IMR-90 (cell line): Measurements from ENCODE around the gene PPM1L. TPM values are rescaled to one million over a fixed set of nuclear protein-coding genes. Genes with fewer than 3 reads are reported as not detected.

Experiments
- ATAC-seq: fragments of 200-7000 bp; cut with Tn5 transposase; 2 replicates; pipeline ENCODE4 v1.9.1; 2020; ENCODE audit warnings: low read depth, mild to moderate bottlenecking, moderate library complexity
- BruUV-seq: library from RNA; stranded (reverse); fragments of 400-500 nt; replicated peaks from 2 replicates; lab custom pipeline; 2021; lab: Mats Ljungman, UMichigan
- CTCF ChIA-PET: fragments of 300-600 bp; formaldehyde crosslinking; extraction: SDS; loops from one replicate; lab custom pipeline; 2021; ENCODE audit warnings: antibody characterized with exemption; lab: Yijun Ruan, JAX
- POLR2A ChIA-PET: fragments of 300-600 bp; sonication (Branson Sonifier 250); formaldehyde crosslinking; loops from one replicate; lab custom pipeline; 2022; ENCODE audit warnings: antibody characterized with exemption; ENCODE audit not compliant: unreplicated experiment; lab: Charles Lee
- DNase-seq: peaks from one replicate; pipeline ENCODE4 v3.0.0; 2013
- H2AFZ ChIP-seq: replicated peaks from 2 replicates; pipeline ENCODE3; 2013; ENCODE audit warnings: low read length, mild to moderate bottlenecking; ENCODE audit not compliant: poor library complexity
- H2AK5ac ChIP-seq: 2 replicates; pipeline ENCODE4 v1.6.1; 2013; ENCODE audit warnings: low read depth, low read length, inconsistent platforms
- H2AK9ac ChIP-seq: replicated peaks from 2 replicates; pipeline ENCODE3; 2013; ENCODE audit warnings: mild to moderate bottlenecking, low read depth, low read length, moderate library complexity; ENCODE audit not compliant: poor library complexity
- H2BK120ac ChIP-seq: 2 replicates; pipeline ENCODE4 v1.6.1; 2013; ENCODE audit warnings: low read depth, low read length, inconsistent platforms
- H2BK15ac ChIP-seq: 3 replicates; pipeline ENCODE4 v1.6.1; 2013; ENCODE audit warnings: low read depth, low read length, inconsistent platforms
- H2BK20ac ChIP-seq: 2 replicates; pipeline ENCODE4 v1.6.1; 2013; ENCODE audit warnings: low read depth, mild to moderate bottlenecking, inconsistent platforms, low read length, moderate library complexity
- H2BK5ac ChIP-seq: 2 replicates; pipeline ENCODE4 v1.6.1; 2013; ENCODE audit warnings: mild to moderate bottlenecking, low read depth, low read length, inconsistent platforms; ENCODE audit not compliant: poor library complexity, severe bottlenecking
- H3K14ac ChIP-seq: replicated peaks from 2 replicates; pipeline ENCODE4 v1.6.1; 2013; ENCODE audit warnings: low read depth, low read length, inconsistent platforms
- H3K18ac ChIP-seq: 2 replicates; pipeline ENCODE4 v1.6.1; 2013; ENCODE audit warnings: low read depth, low read length, control low read depth
- H3K23ac ChIP-seq: 2 replicates; pipeline ENCODE4 v1.6.1; 2013; ENCODE audit warnings: low read depth, low read length, inconsistent platforms
- H3K27ac ChIP-seq: 2 replicates; pipeline ENCODE4 v1.5.1; 2013; ENCODE audit warnings: mild to moderate bottlenecking, control low read depth, low read length; ENCODE audit not compliant: insufficient read depth
- H3K27me3 ChIP-seq: 2 replicates; pipeline ENCODE4 v1.6.1; 2013; ENCODE audit warnings: low read length; ENCODE audit not compliant: control insufficient read depth, insufficient read depth
- H3K36me3 ChIP-seq: 2 replicates; pipeline ENCODE4 v1.6.1; 2013; ENCODE audit warnings: low read length, mixed read lengths; ENCODE audit not compliant: control insufficient read depth, insufficient read depth
- H3K4ac ChIP-seq: 2 replicates; pipeline ENCODE4 v1.6.1; 2013; ENCODE audit warnings: low read depth, low read length, inconsistent platforms
- H3K4me1 ChIP-seq: 2 replicates; pipeline ENCODE4 v1.6.1; 2013; ENCODE audit warnings: low read length, mixed read lengths; ENCODE audit not compliant: control insufficient read depth, insufficient read depth
- H3K4me2 ChIP-seq: 2 replicates; pipeline ENCODE4 v1.6.1; 2013; ENCODE audit warnings: low read depth, mild to moderate bottlenecking, control low read depth, low read length, moderate library complexity
- H3K4me3 ChIP-seq: 2 replicates; pipeline ENCODE4 v1.5.1; 2013; ENCODE audit warnings: low read depth, mild to moderate bottlenecking, control low read depth, low read length, moderate library complexity; ENCODE audit not compliant: insufficient read depth
- H3K56ac ChIP-seq: 2 replicates; pipeline ENCODE4 v1.6.1; 2013; ENCODE audit warnings: low read length, inconsistent platforms; ENCODE audit not compliant: insufficient read depth; ENCODE audit errors: extremely low read depth
- H3K79me1 ChIP-seq, 2 experiments: 2 replicates each; pipeline ENCODE4 v1.6.1; 2013; ENCODE audit warnings: low read length in 2 of 2, inconsistent platforms in 1 of 2, low read depth in 1 of 2
- H3K9ac ChIP-seq: 2 replicates; pipeline ENCODE4 v1.6.1; 2013; ENCODE audit warnings: low read depth, low read length, control low read depth
- H3K9me1 ChIP-seq: 2 replicates; pipeline ENCODE4 v1.6.1; 2013; ENCODE audit warnings: low read length, inconsistent platforms; ENCODE audit not compliant: insufficient read depth
- H3K9me3 ChIP-seq: 2 replicates; pipeline ENCODE4 v1.6.1; 2013; ENCODE audit warnings: low read length; ENCODE audit not compliant: control insufficient read depth, insufficient read depth
- H4K20me1 ChIP-seq: 2 replicates; pipeline ENCODE4 v1.6.1; 2013; ENCODE audit warnings: low read length, inconsistent platforms; ENCODE audit not compliant: insufficient read depth
- H4K5ac ChIP-seq: 2 replicates; pipeline ENCODE4 v1.6.1; 2013; ENCODE audit warnings: mild to moderate bottlenecking, low read depth, low read length, control low read depth
- H4K8ac ChIP-seq, 2 experiments: 2 replicates each; pipeline ENCODE4 v1.6.1; 2013; ENCODE audit warnings: low read depth in 2 of 2, low read length in 2 of 2, control low read depth in 1 of 2, inconsistent platforms in 1 of 2
- H4K91ac ChIP-seq: 2 replicates; pipeline ENCODE4 v1.6.1; 2013; ENCODE audit warnings: low read depth, low read length, inconsistent platforms; ENCODE audit not compliant: insufficient read depth
- BHLHE40 ChIP-seq: fragments of 150-350 bp; IDR thresholded peaks from 2 replicates; pipeline ENCODE4 v1.6.1; 2016; ENCODE audit warnings: mild to moderate bottlenecking, low read depth, low read length
- CEBPB ChIP-seq: IDR thresholded peaks from 2 replicates; pipeline ENCODE4 v1.6.1; 2012; ENCODE audit warnings: low read depth, low read length, improper control_type of control experiment
- CHD1 ChIP-seq: IDR thresholded peaks from 2 replicates; pipeline ENCODE4 v1.6.1; 2012; ENCODE audit warnings: low read depth, low read length, improper control_type of control experiment
- CTCF ChIP-seq: conservative IDR thresholded peaks from 2 replicates; pipeline ENCODE4 v1.5.1; 2012; ENCODE audit warnings: mild to moderate bottlenecking, low read depth, low read length, improper control_type of control experiment
- ELK1 ChIP-seq: fragments of 150-350 bp; IDR thresholded peaks from 2 replicates; pipeline ENCODE4 v1.6.1; 2016; ENCODE audit warnings: low read depth, mild to moderate bottlenecking, low read length, moderate library complexity, borderline replicate concordance
- FOS ChIP-seq: fragments of 150-350 bp; IDR thresholded peaks from 2 replicates; pipeline ENCODE4 v1.6.1; 2016; ENCODE audit warnings: low read depth, low read length
- MAFK ChIP-seq: IDR thresholded peaks from 2 replicates; pipeline ENCODE4 v1.6.1; 2012; ENCODE audit warnings: low read depth, low read length, improper control_type of control experiment
- MAZ ChIP-seq: IDR thresholded peaks from 2 replicates; pipeline ENCODE4 v1.6.1; 2012; ENCODE audit warnings: low read depth, mild to moderate bottlenecking, low read length, improper control_type of control experiment, moderate library complexity, borderline replicate concordance
- MXI1 ChIP-seq: IDR thresholded peaks from 2 replicates; pipeline ENCODE4 v1.6.1; 2012; ENCODE audit warnings: low read depth, mild to moderate bottlenecking, low read length, moderate library complexity, borderline replicate concordance
- NFE2L2 ChIP-seq: fragments of 150-350 bp; IDR thresholded peaks from 2 replicates; pipeline ENCODE4 v1.6.1; 2016; ENCODE audit warnings: low read depth, mild to moderate bottlenecking, low read length
- POLR2A ChIP-seq: IDR thresholded peaks from 2 replicates; pipeline ENCODE4 v1.6.1; 2012; ENCODE audit warnings: mild to moderate bottlenecking, low read depth, low read length
- RAD21 ChIP-seq: IDR thresholded peaks from 2 replicates; pipeline ENCODE4 v1.6.1; 2012; ENCODE audit warnings: low read length, improper control_type of control experiment
- RCOR1 ChIP-seq: IDR thresholded peaks from 2 replicates; pipeline ENCODE4 v1.6.1; 2012; ENCODE audit warnings: mild to moderate bottlenecking, low read length, improper control_type of control experiment; ENCODE audit not compliant: insufficient replicate concordance
- RFX5 ChIP-seq: IDR thresholded peaks from 2 replicates; pipeline ENCODE4 v1.8.0; 2012; ENCODE audit warnings: low read depth, mild to moderate bottlenecking, low read length, moderate library complexity
- SMC3 ChIP-seq: fragments of 150-350 bp; IDR thresholded peaks from 2 replicates; pipeline ENCODE4 v1.6.1; 2016; ENCODE audit warnings: low read depth, mild to moderate bottlenecking, antibody characterized with exemption, low read length, moderate library complexity
- USF2 ChIP-seq: fragments of 150-350 bp; IDR thresholded peaks from 2 replicates; pipeline ENCODE4 v1.6.1; 2017; ENCODE audit warnings: mild to moderate bottlenecking, antibody characterized with exemption, low read length, low read depth
- dilution Hi-C: fragments of 300-500 bp; cut with HindIII; formaldehyde crosslinking; loops from one replicate; pipeline ENCODE4 v1.14.3; 2018; ENCODE audit warnings: low sequenced_read_pairs; ENCODE audit not compliant: unreplicated experiment
- in situ Hi-C: fragments of 300-500 bp; cut with MboI; formaldehyde crosslinking; loops from 3 replicates; pipeline ENCODE4 v1.14.3; 2019; ENCODE audit warnings: low sequenced_read_pairs, inconsistent platforms, mixed read lengths
- intact Hi-C: fragments of 100-400 bp; cut with micrococcal nuclease; formaldehyde crosslinking; loops from 2 replicates; pipeline ENCODE4 v1.10.0; 2022
- polyA plus RNA-seq, 3 experiments: library from polyadenylated mRNA; depleted of rRNA; stranded (reverse); fragments of >200 nt; gene quantifications; 2 replicates each; pipeline ENCODE4 v1.2.3, GENCODE V29; 2012; ENCODE audit warnings: low replicate concordance in 1 of 3
- total RNA-seq: library from RNA; depleted of rRNA; stranded (reverse); fragments of >200 nt; gene quantifications from 2 replicates; pipeline ENCODE4 v1.2.3, GENCODE V29; 2012

PPM1L gene
- total and polyA plus RNA-seq, 2 of the 4 experiments (the other 2 are of a cell fraction): 0.14 to 0.18 TPM

GRCh38 chr3:160768031-160768430, 12.0 kb downstream of the PPM1L start:
- H3K9me3 ChIP-seq: no peaks in the 10 kb centered on the region
- no peak overlapping the region for H2AFZ ChIP-seq
- H3K4ac ChIP-seq: no peak overlapping the region
- H2BK15ac ChIP-seq: no peak overlapping the region
- H3K4me1 ChIP-seq: no peaks in the 10 kb centered on the region
- H3K56ac ChIP-seq: no peak overlapping the region
- H3K4me2 ChIP-seq: no peak overlapping the region
- intact Hi-C loops: no loop called here
- no peak overlapping the region for H2BK20ac ChIP-seq
- no peaks in the 10 kb centered on the region for H3K36me3 ChIP-seq
- no peak overlapping the region for H4K8ac ChIP-seq
- no TSS peak for BruUV-seq
- no peaks in the 10 kb centered on the region for H3K9me1 ChIP-seq
- no peak overlapping the region for H2AK9ac ChIP-seq
- POLR2A ChIA-PET: no interaction called here
- H3K23ac ChIP-seq: no peak overlapping the region
- no peak overlapping the region for H3K4me3 ChIP-seq
- DNase-seq: no peak
- no peak overlapping the region for H2AK5ac ChIP-seq
- H2BK120ac ChIP-seq: no peak overlapping the region
- no peak for ATAC-seq
- no peak overlapping the region for H3K14ac ChIP-seq
- H4K91ac ChIP-seq: no peak overlapping the region
- H3K27ac ChIP-seq: no peak overlapping the region
- H3K27me3 ChIP-seq: no peaks in the 10 kb centered on the region
- dilution Hi-C loops: no loop called here
- no peak overlapping the region for H3K9ac ChIP-seq
- no peak overlapping the region for H4K5ac ChIP-seq
- CTCF ChIA-PET: no interaction called here
- in situ Hi-C loops: no loop called here
- no peak overlapping the region for H3K18ac ChIP-seq
- TF ChIP-seq RFX5 (no peak), CTCF (no peak), MXI1 (no peak), SMC3 (no peak), CHD1 (no peak), BHLHE40 (no peak), MAFK (no peak), MAZ (no peak), RAD21 (no peak), CEBPB (no peak), ELK1 (no peak), POLR2A (no peak), USF2 (no peak), NFE2L2 (no peak), FOS (no peak), RCOR1 (no peak)
- H3K79me1 ChIP-seq: no peaks in the 10 kb centered on the region
- H2BK5ac ChIP-seq: no peak overlapping the region
- H4K20me1 ChIP-seq: no peaks in the 10 kb centered on the region
